Endothelial cell (in vitro differentiated cells): ENCODE results near the gene HIRIP3. TPM values are rescaled to one million over a fixed set of nuclear protein-coding genes. Genes with fewer than 3 reads are reported as not detected.

Source experiments
- DNase-seq: peaks from one replicate; pipeline ENCODE4 v3.0.0; 2021; ENCODE audit warnings: low spot score
- H3K27ac Mint-ChIP-seq: one replicate; pipeline ENCODE4 v1.8.0; 2021; ENCODE audit warnings: mixed read lengths, inconsistent platforms; ENCODE audit not compliant: unreplicated experiment
- H3K27me3 Mint-ChIP-seq: one replicate; pipeline ENCODE4 v1.8.0; 2021; ENCODE audit warnings: mild to moderate bottlenecking, moderate library complexity, mixed read lengths, inconsistent platforms; ENCODE audit not compliant: unreplicated experiment
- H3K36me3 Mint-ChIP-seq: one replicate; pipeline ENCODE4 v1.8.0; 2021; ENCODE audit warnings: mild to moderate bottlenecking, low read depth, mixed read lengths, inconsistent platforms; ENCODE audit not compliant: unreplicated experiment
- H3K4me1 Mint-ChIP-seq: one replicate; pipeline ENCODE4 v1.8.0; 2021; ENCODE audit warnings: mild to moderate bottlenecking, mixed read lengths, inconsistent platforms; ENCODE audit not compliant: unreplicated experiment
- H3K4me3 Mint-ChIP-seq: one replicate; pipeline ENCODE4 v1.8.0; 2021; ENCODE audit warnings: mild to moderate bottlenecking, mixed read lengths, inconsistent platforms; ENCODE audit not compliant: unreplicated experiment
- H3K9me3 Mint-ChIP-seq: one replicate; pipeline ENCODE4 v1.8.0; 2021; ENCODE audit warnings: mixed read lengths, inconsistent platforms; ENCODE audit not compliant: unreplicated experiment
- CTCF ChIP-seq: fragments of 200-600 bp; sonication (generic); IDR thresholded peaks from one replicate; pipeline ENCODE4 v1.5.0; 2021; ENCODE audit warnings: antibody characterized with exemption; ENCODE audit not compliant: unreplicated experiment
- total RNA-seq: library from RNA; stranded (reverse); fragmentation: NEBNext Ultra II Directional; extraction: Animal tissue kit (Norgen Biotek cat#: 25700); gene quantifications from one replicate; pipeline ENCODE4 v1.2.1, GENCODE V29; 2021; ENCODE audit not compliant: unreplicated experiment

HIRIP3 gene
- total RNA-seq, 1 donor from 2014 or later, result 5.2 TPM

- Mint-ChIP-seq H3K27me3 (peaks cover 29% of the 10 kb centered on the region), H3K36me3 (peaks cover 73% of the 10 kb centered on the region), H3K4me1 (peaks cover 47% of the 10 kb centered on the region), H3K9me3 (no peaks in the 10 kb centered on the region), H3K4me3 (no peak overlapping the region), H3K27ac (peak overlapping the region; percentile 48)
- DNase-seq, result no peak
- TF ChIP-seq CTCF, result no peak
Observed at GRCh38 chr16:29986931-29987330, 8.5 kb downstream of the HIRIP3 start.

GRCh38 chr16:29986231-29986630, 9.2 kb downstream of the HIRIP3 start:
- TF ChIP-seq CTCF, result no peak
- no peak overlapping the region for H3K4me3 Mint-ChIP-seq
- H3K27me3 Mint-ChIP-seq, result peaks cover 29% of the 10 kb centered on the region
- H3K9me3 Mint-ChIP-seq, result no peaks in the 10 kb centered on the region
- peaks cover 70% of the 10 kb centered on the region for H3K36me3 Mint-ChIP-seq
- DNase-seq, result no peak
- peak overlapping the region; percentile 48 for H3K27ac Mint-ChIP-seq
- peaks cover 50% of the 10 kb centered on the region for H3K4me1 Mint-ChIP-seq

- Mint-ChIP-seq H3K9me3 (no peaks in the 10 kb centered on the region), H3K4me3 (no peak overlapping the region), H3K27ac (no peak overlapping the region), H3K27me3 (peaks cover 26% of the 10 kb centered on the region), H3K4me1 (peaks cover 52% of the 10 kb centered on the region), H3K36me3 (peaks cover 72% of the 10 kb centered on the region)
- DNase-seq, result no peak
- TF ChIP-seq CTCF, result no peak
Observed at GRCh38 chr16:29985271-29985811, 10.1 kb downstream of the HIRIP3 start.

GRCh38 chr16:29984764-29985147, 10.7 kb downstream of the HIRIP3 start:
- H3K27me3 Mint-ChIP-seq, result peaks cover 23% of the 10 kb centered on the region
- no peak for TF ChIP-seq CTCF
- no peak for DNase-seq
- no peak overlapping the region for H3K4me3 Mint-ChIP-seq
- peak overlapping the region; percentile 78 for H3K27ac Mint-ChIP-seq
- H3K4me1 Mint-ChIP-seq, result peaks cover 54% of the 10 kb centered on the region
- peaks cover 72% of the 10 kb centered on the region for H3K36me3 Mint-ChIP-seq
- no peaks in the 10 kb centered on the region for H3K9me3 Mint-ChIP-seq

- H3K4me3 Mint-ChIP-seq, result peak overlapping the region; percentile 77
Observed at GRCh38 chr16:29984137-29984763, 11.2 kb downstream of the HIRIP3 start.

More at GRCh38 chr16:29984137-29984763, 11.2 kb downstream of the HIRIP3 start:
- H3K9me3 Mint-ChIP-seq, result no peaks in the 10 kb centered on the region
- H3K27me3 Mint-ChIP-seq, result peaks cover 22% of the 10 kb centered on the region
- H3K27ac Mint-ChIP-seq, result peak overlapping the region; percentile 78
- peaks cover 72% of the 10 kb centered on the region for H3K36me3 Mint-ChIP-seq
- no peak for DNase-seq
- no peak for TF ChIP-seq CTCF
- peaks cover 54% of the 10 kb centered on the region for H3K4me1 Mint-ChIP-seq
